Measurements from ENCODE around the gene SEMA6B. TPM values are rescaled to one million over a fixed set of nuclear protein-coding genes. Genes with fewer than 3 reads are reported as not detected.

Gene SEMA6B
- total and polyA plus RNA-seq, 10 donors, result 5.5 to 85.0 (median 46.5) TPM

DNA sequence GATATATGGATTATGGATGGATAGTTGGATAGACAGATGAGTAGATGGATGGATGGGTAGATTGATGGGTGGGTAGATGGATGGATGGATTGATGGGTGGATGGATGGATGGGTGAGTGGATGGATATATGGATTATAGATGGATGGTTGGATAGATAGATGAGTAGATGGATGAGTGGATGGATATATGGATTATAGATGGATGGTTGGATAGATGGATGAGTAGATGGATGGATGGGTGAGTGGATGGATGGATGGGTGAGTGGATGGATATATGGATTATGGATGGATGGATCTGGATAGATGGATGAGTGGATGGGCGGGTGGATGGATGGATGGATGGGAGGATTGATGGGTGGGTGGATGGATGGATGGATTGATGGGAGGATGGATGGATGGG is 43.4 kb upstream of the SEMA6B start:
- no peak overlapping the region for H3K4me3 ChIP-seq
- no peaks in the 10 kb centered on the region for H3K36me3 ChIP-seq
- H3K4me1 ChIP-seq, result peaks cover 0 to 18% (median 11%) of the 10 kb centered on the region in 6 donors
- intact Hi-C loops (cut with DNase I; ENCODE audit: low total_unique reads), result no loop called here
- peaks cover 0 to 80% (median 17%) of the 10 kb centered on the region in 7 donors for H3K27me3 ChIP-seq (replicated peaks in 1 of 7)
- H3K9me3 ChIP-seq, result no peaks in the 10 kb centered on the region
- TF ChIP-seq POLR2A (IDR thresholded peaks at IDR 0.05), result no peak
- TF ChIP-seq, protein P1, sequence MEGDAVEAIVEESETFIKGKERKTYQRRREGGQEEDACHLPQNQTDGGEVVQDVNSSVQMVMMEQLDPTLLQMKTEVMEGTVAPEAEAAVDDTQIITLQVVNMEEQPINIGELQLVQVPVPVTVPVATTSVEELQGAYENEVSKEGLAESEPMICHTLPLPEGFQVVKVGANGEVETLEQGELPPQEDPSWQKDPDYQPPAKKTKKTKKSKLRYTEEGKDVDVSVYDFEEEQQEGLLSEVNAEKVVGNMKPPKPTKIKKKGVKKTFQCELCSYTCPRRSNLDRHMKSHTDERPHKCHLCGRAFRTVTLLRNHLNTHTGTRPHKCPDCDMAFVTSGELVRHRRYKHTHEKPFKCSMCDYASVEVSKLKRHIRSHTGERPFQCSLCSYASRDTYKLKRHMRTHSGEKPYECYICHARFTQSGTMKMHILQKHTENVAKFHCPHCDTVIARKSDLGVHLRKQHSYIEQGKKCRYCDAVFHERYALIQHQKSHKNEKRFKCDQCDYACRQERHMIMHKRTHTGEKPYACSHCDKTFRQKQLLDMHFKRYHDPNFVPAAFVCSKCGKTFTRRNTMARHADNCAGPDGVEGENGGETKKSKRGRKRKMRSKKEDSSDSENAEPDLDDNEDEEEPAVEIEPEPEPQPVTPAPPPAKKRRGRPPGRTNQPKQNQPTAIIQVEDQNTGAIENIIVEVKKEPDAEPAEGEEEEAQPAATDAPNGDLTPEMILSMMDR (IDR thresholded peaks at IDR 0.05 in 8 of 11, conservative IDR thresholded peaks at IDR 0.05 in 3 of 11), result no peak
- no peak for TF ChIP-seq POLR2AphosphoS5 (IDR thresholded peaks at IDR 0.05)
- no peak overlapping the region for H3K27ac ChIP-seq
- 82 to 100% (median 94%) methylated on average over 1 of the region's 1 CpG for WGBS, 5 donors
- no peak for DNase-seq

DNA sequence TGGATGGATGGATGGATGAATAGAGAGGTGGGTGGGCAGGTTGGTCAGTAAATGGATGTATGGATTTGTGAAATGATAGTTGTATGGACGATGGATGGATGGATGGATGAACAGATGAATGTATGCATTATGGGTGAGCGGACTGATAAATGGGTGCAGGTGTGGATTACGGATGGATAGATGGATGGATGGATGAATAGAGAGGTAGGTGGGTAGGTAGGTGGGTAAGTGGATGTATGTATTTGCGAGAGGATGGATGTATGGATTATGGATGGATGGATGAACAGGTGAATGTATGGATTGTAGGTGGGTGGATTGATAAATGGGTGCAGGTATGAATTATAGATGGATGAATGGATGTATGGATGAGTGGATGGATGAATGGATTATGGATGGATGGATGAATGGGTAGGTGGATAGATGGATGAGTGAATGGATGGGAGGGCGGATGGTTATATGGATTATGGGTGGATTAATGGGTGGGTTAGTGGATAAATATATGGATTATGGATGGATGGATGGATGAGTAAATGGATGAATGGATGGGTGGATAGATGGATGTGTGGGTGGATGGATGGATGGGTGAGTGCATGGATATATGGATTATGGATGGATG is 42.8 kb upstream of the SEMA6B start:
- H3K27me3 ChIP-seq (replicated peaks in 1 of 7), result peaks cover 0 to 83% (median 20%) of the 10 kb centered on the region in 7 donors
- WGBS, 5 donors, result 87 to 93% (median 89%) methylated on average over 5 of the region's 5 CpGs
- DNase-seq, result no peak
- peaks cover 0 to 23% (median 15%) of the 10 kb centered on the region in 6 donors for H3K4me1 ChIP-seq
- H3K27ac ChIP-seq, result no peak overlapping the region
- intact Hi-C loops (cut with DNase I; ENCODE audit: low total_unique reads), result no loop called here
- H3K4me3 ChIP-seq, result no peak overlapping the region
- no peaks in the 10 kb centered on the region for H3K9me3 ChIP-seq
- TF ChIP-seq POLR2AphosphoS5 (IDR thresholded peaks at IDR 0.05) (no peak), POLR2A (IDR thresholded peaks at IDR 0.05) (no peak)
- TF ChIP-seq, protein P1 (IDR thresholded peaks at IDR 0.05 in 8 of 11, conservative IDR thresholded peaks at IDR 0.05 in 3 of 11), result no peak
- H3K36me3 ChIP-seq, result no peaks in the 10 kb centered on the region

DNA sequence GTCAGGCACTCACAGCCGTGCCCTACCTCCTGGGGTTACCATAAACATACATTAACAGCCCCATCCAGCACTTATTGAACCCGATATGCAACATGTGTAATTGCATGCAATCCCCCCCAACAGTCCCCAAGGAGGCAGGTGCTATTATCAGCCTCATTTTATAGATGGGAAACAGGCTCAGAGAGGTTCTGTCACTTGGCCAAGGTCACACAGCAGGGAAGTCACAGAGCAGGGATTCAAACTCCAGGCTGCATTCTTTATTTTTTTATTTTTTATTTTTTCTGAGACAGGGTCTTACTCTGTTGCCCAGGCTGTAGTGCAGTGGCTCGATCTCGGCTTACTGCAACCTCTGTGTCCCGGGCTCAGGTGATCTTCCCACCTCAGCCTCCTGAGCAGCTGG is 41.4 kb upstream of the SEMA6B start:
- TF ChIP-seq POLR2A (IDR thresholded peaks at IDR 0.05) (no peak), POLR2AphosphoS5 (IDR thresholded peaks at IDR 0.05) (no peak)
- TF ChIP-seq, protein P1 (IDR thresholded peaks at IDR 0.05 in 8 of 11, conservative IDR thresholded peaks at IDR 0.05 in 3 of 11), result no peak
- no peaks in the 10 kb centered on the region for H3K9me3 ChIP-seq
- peaks cover 0 to 83% (median 23%) of the 10 kb centered on the region in 7 donors for H3K27me3 ChIP-seq (replicated peaks in 1 of 7)
- H3K4me1 ChIP-seq, result peaks cover 0 to 30% (median 13%) of the 10 kb centered on the region in 6 donors
- no peak overlapping the region for H3K4me3 ChIP-seq
- intact Hi-C loops (cut with DNase I; ENCODE audit: low total_unique reads), result no loop called here
- 72 to 84% (median 76%) methylated on average over 4 to 5 of the region's 5 CpGs for WGBS, 5 donors
- no peak for DNase-seq
- no peak overlapping the region for H3K27ac ChIP-seq
- H3K36me3 ChIP-seq, result no peaks in the 10 kb centered on the region

DNA sequence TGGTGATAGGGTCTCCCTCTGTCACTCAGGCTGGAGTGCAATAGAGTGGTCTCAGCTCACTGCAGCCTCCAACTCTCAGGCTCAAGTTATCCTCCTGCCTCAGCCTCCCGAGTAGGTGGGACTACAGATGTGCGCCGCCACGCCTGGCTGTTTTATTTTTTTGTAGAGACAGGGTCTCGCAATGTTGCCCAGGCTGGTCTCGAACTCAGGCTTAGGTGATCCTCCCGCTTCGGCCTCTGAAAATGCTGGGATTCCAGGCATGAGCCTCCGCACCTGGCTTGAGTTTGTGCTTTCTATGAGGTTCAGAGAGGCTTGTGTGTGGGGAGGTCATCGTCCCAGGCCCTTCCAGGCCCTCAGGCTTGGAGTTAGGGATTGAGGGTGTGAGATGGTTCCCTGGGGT is 40.6 kb upstream of the SEMA6B start:
- DNase-seq, result no peak
- H3K9me3 ChIP-seq, result no peaks in the 10 kb centered on the region
- H3K4me3 ChIP-seq, result no peak overlapping the region
- peaks cover 0 to 83% (median 23%) of the 10 kb centered on the region in 7 donors for H3K27me3 ChIP-seq (replicated peaks in 1 of 7)
- H3K27ac ChIP-seq, result no peak overlapping the region
- intact Hi-C loops (cut with DNase I; ENCODE audit: low total_unique reads), result no loop called here
- TF ChIP-seq POLR2A (IDR thresholded peaks at IDR 0.05), result no peak
- TF ChIP-seq, protein P1 (IDR thresholded peaks at IDR 0.05 in 8 of 11, conservative IDR thresholded peaks at IDR 0.05 in 3 of 11), result no peak
- no peak for TF ChIP-seq POLR2AphosphoS5 (IDR thresholded peaks at IDR 0.05)
- 87 to 97% (median 90%) methylated on average over 9 to 10 of the region's 10 CpGs for WGBS, 5 donors
- H3K4me1 ChIP-seq, result peaks cover 0 to 33% (median 13%) of the 10 kb centered on the region in 6 donors
- no peaks in the 10 kb centered on the region for H3K36me3 ChIP-seq

Measured in spleen (tissue), 11 donors.